Left forelimb (tissue), 1 donor: ENCODE measurements around the gene PRPSAP1.
A peak's percentile ranks its signal among the peaks of the same experiment; 100 is the strongest.

Source experiments
- DNase-seq: peaks from one replicate; pipeline ENCODE4 v3.0.0-alpha.2; 2018; ENCODE audit warnings: low spot score

The PRPSAP1 gene, protein sequence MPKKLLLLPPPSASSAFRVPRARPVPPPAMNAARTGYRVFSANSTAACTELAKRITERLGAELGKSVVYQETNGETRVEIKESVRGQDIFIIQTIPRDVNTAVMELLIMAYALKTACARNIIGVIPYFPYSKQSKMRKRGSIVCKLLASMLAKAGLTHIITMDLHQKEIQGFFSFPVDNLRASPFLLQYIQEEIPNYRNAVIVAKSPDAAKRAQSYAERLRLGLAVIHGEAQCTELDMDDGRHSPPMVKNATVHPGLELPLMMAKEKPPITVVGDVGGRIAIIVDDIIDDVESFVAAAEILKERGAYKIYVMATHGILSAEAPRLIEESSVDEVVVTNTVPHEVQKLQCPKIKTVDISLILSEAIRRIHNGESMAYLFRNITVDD

DNA sequence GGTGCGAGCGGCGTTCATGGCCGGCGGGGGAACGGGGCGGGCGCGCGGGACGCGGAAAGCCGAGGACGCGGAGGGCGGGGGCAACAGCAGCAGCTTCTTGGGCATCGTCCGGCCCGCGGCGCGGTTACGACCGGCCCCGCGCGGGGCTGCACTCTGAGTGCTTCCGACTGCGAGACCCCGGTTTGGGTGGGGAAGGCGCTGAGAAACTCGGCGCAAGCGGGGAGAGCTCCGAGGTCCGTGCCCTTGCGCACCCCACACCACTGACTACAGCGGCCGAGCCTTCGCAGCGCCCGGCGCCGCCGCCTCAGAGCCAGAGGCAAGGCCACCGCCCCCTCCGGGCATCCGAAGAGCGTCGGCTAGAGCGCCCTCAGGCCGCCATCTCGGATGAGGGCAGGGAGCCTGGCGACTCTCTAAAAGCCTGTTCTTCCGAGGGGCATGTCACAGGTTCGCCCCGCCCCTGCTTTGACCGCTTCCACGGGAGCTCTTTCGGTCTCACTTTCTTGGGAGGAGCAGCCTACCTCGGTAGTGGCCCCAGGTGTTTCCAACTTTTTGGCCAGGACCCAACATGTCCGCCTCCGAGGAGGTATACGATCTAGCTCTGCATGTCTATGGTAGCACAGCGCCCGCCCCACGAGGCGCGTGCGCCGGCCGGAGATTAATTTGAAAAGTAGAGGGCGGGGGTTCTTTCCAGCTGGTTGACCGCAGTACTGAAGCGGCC is at the start of gene PRPSAP1:
TSS of gene PRPSAP1 (minus strand) at position 318 of the 718 bp plus-strand sequence. CDS start at position 105, 213 bp downstream.
- DNase-seq, result peak; percentile 95

DNA sequence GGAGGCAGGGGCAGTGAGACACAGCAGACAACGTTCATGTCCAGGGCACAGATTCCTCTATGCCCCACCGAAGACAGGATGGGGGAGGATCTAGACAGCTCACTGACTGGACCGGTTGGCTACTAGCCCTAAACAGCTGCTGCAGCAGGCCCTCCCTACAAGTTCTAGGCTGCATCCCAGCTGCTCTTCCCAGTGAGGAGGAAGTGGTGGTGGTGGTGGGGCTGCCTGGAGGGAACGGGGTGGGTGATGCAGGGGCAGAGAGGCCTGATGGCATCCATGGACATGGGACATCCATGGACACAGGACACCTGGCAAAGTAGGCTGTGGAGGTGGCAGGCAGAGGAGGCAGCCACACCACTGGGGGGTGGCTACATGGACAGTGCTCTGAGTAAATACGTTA is 49.0 kb upstream of the PRPSAP1 start:
- no peak for DNase-seq

DNA sequence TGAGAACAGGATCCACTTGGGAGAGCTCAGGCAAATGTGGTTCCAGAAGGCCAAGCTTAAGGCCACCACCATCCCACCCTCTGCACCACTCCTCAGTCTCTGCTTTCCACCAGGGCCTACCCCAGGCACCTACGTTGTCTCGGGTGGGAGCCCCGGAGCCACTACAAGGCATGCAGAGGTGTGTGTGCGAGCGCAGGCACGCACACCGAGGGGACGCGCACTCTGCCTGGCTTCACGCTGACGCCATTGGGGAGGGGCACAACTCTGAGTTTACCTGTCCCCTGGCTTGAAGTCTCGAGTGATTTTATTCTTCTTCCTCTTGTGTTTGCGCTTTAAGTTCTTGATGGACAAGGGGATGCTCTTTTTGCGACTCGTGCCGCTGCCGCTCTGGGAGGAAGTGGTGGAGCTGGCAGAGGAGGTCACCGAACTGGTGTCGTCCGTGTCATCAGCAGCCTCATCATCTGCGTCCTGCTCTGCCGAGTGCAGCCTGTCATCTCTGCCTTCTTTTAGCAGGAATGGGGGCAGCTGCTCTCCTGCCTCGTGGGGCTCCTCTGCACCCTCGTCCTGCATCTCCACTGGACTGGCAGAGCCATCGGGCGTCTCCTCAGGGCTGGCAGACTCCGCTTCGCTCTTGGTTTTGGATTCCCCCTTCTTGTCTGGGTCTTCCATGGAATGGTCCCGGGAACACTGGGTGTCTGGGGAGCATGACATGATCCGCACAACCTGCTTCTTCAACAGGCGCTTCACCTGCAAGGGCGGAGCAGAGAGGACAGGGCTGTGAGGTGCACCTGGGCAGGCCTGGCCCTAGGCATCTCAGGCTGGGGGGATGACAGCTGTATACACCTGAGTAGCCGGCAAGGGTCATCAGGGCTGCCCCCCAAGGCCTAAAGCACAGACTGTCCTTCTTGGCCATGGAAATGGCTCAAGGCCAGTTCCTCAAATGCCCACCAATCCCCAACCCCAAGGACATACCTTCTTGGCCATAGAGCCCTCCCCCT is 45.8 kb upstream of the PRPSAP1 start:
- no peak for DNase-seq

DNA sequence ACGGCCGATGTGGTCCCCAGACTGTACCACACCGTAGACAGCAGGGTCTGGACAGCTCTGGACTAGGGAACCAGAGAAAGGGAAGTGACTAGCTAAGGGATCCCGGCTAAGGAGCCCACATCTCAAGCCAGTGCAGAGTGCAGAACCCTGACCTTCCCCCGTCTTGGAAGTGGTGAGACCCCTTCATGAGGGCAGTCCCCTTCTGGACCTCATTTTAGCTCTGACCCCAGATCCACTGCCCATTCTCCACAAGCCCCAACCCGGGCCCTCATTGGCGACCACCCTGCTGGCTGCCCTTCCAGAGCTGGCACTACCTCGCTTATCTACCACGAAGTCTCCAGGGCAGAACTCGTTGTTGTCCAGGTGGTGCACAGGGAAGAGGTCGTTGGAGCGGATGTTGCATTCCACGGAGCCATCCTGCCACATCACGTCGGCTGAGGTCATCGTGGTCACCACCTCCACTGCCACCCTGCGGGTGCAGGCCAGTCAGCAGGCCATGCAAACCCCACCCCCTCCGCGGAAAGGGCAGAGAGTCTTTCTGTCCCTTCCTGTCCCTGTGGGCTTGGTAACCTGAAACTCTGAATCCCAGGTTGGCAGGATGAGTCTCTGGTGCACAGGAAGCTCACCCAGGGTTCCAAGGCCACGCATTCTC is 44.9 kb upstream of the PRPSAP1 start:
- DNase-seq, result no peak

- no peak for DNase-seq
Measured at GRCh38 chr17:76397687-76398522, 44.2 kb upstream of the PRPSAP1 start.

DNA sequence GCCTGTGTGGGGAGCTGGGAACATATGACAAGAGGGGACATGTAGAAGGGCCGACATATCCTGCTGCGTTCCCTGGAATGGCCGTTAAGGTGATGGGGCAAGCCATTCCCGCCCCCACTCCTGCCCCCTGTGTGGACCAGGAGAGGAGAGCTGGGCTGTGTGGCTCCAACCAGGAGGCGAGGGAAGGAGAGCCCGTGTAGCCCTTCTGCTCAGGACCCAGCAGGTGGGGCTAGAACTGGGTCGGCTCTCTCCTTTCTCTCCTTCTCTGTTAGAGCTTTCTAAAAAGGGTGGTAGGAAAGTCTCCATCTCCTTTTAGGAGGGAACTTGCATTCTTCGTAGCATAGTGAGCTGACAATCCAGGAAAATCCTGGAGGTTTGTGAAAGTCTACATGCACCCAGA is 43.5 kb upstream of the PRPSAP1 start:
- no peak for DNase-seq

DNA sequence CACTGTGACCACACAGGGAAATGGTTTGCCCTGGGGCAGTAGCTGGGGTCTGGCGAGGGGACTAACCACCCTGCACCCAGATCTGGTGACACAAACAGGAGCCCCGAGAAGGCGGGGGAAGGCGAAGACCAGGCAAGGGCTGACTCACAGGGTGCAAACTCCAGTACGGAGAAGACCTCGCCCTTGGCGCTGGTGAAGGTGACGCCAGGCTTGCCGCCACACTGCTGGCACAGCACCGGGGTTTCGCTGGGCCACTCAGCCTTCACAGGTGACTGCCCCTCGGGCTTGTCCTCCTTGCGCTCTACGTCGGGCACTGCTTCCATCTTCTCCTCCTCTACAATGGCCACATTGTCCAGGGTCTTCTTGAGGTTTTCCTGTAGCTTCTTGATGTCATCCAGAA is 42.3 kb upstream of the PRPSAP1 start:
- DNase-seq, result no peak

DNA sequence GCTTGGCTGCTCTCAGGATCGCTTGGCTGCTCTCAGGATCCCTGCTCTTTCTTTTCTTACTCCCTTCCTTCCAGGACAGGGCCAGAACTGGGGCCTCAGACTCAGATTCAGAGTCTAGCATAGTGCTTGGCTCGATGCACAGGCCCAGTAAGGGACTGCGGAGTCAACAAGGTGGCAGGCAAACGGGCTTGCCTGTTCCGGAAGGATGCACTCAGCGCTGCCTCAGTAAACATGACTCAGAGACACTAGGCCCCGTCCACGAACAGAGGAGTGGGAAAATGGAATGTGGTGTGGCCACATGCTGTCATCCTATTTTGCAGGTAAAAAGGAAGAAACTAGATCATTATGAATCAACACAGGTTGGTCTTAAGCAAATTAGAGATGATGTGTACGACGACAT is 40.5 kb upstream of the PRPSAP1 start:
- DNase-seq, result no peak

GRCh38 chr17:76391200-76391715 is 37.5 kb upstream of the PRPSAP1 start:
- no peak for DNase-seq

GRCh38 chr17:76390003-76390421 is 36.3 kb upstream of the PRPSAP1 start:
- DNase-seq, result no peak

- DNase-seq, result no peak
Measured at GRCh38 chr17:76388966-76389888, 35.5 kb upstream of the PRPSAP1 start.

DNA sequence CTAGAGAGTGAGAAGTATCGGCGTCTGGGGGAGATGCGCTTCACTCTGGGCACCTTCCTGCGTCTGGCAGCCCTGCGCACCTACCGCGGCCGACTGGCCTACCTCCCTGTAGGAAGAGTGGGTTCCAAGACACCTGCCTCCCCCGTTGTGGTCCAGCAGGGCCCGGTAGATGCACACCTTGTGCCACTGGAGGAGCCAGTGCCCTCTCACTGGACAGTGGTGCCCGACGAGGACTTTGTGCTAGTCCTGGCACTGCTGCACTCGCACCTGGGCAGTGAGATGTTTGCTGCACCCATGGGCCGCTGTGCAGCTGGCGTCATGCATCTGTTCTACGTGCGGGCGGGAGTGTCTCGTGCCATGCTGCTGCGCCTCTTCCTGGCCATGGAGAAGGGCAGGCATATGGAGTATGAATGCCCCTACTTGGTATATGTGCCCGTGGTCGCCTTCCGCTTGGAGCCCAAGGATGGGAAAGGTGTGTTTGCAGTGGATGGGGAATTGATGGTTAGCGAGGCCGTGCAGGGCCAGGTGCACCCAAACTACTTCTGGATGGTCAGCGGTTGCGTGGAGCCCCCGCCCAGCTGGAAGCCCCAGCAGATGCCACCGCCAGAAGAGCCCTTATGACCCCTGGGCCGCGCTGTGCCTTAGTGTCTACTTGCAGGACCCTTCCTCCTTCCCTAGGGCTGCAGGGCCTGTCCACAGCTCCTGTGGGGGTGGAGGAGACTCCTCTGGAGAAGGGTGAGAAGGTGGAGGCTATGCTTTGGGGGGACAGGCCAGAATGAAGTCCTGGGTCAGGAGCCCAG is 33.5 kb upstream of the PRPSAP1 start:
- no peak for DNase-seq

DNA sequence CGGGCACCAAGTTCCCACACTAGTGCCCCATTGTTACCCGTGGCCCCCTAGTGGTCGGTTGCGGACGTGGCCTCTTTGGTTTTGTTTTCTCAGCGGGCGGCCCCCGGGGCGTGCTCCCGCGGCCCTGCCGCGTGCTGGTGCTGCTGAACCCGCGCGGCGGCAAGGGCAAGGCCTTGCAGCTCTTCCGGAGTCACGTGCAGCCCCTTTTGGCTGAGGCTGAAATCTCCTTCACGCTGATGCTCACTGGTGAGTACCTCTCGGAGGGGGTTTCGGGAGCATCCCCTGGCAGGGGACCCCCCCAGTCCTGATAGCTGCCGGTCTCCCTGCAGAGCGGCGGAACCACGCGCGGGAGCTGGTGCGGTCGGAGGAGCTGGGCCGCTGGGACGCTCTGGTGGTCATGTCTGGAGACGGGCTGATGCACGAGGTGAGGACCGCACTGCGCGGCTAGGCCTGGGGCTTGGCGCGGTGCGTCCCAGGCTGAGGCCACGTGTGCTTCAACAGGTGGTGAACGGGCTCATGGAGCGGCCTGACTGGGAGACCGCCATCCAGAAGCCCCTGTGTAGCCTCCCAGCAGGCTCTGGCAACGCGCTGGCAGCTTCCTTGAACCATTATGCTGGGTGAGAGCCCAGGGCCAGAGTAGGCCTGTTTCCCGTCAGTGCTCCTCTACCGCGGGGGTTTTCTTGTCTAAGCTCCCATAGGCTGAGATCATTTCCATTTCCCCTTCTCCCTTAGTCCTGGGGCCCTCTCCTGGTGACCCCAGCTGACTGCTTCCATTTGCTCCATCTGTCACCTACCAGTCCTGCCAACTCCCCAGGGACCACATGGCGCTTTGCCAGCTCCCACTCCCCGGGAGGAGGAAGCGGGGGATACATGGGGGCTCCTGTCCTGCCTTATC is 32.4 kb upstream of the PRPSAP1 start:
- DNase-seq, result no peak

DNA sequence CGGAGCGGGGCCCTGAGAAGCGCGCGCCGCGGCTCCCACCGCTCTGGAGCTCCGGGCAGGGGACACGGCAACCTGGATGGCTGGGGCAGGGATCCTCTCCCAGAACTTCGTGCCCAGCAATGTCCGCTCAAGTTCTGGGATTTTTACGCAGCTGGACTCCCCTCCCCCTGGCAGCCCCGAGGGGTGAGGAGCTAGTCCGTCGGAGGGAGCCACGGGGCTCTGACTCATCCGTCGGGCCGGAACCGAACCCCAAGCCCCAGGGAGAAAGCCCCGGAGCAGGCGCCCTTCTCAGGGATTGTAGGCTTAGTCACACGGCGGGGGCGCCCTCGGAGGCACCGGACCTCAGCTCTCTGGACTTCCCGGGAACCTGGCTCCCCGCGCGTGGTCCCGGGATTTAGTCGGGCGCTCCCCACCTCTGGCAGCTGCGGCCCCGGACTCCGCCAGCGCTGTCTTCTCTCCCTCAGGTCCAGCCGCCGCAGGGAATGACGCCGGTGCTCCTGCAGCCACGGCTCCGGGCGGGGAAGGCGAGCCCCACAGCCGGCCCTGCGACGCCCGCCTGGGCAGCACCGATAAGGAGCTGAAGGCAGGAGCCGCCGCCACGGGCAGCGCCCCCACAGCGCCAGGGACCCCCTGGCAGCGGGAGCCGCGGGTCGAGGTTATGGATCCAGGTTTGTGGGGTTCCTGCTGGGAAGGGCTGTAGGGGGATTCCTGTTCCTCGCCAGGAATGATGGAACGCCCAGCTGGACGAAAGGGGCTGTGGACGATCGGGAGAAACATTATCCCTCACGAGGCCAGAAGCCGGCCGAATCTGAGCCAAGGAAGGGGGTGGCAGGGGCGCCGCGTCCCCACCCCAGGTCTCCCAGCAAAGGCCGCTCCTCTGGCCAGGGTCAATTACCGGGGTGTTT is 31.5 kb upstream of the PRPSAP1 start:
- no peak for DNase-seq

DNA sequence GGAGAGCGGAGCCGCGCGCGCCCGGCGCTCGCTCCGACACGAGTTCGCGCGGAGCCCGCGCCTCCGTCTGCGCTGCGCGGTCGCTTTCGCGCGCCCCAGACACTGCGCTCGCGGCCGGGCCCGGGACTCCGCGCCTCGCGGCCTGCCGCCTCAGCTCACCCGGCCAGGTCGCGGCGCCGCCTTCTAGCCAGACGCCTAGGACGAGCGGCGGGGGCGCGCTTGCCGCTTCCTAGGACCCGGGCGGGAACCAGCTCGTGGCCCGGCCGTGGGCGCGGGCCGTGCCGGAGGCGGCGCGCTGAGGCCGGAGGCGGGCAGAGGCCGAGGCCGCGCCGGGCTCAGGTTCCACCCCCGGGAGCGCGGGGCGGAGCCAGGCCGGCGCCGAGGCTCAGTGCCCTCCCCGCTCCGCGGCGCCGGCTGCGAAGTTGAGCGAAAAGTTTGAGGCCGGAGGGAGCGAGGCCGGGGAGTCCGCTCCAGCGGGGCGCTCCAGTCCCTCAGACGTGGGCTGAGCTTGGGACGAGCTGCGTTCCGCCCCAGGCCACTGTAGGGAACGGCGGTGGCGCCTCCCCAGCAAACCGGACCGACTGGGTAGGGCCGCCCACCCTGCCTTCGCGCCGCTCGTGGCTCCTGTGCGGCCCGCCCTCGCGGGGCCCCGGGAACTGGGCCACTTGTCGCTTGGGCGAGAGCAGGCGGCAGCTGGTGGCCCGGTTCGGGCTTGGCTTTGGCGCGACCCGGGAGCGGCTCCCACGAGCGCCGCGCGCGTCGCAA is 30.7 kb upstream of the PRPSAP1 start, which contains the start of gene SPHK1:
TSS of gene SPHK1 (plus strand) at position 388 of the 765 bp plus-strand sequence. CDS start 1,036 bp downstream, outside the sequence.
- DNase-seq, result no peak
